Measurements from ENCODE around the gene RPAP3.
A peak's percentile ranks its signal among the peaks of the same experiment; 100 is the strongest.
"Not testable (repeated sequence)": the region's sequence is repeated elsewhere in the genome, so short reads cannot be mapped to it uniquely, and the experiment has no call there.

RPAP3 gene

DNA sequence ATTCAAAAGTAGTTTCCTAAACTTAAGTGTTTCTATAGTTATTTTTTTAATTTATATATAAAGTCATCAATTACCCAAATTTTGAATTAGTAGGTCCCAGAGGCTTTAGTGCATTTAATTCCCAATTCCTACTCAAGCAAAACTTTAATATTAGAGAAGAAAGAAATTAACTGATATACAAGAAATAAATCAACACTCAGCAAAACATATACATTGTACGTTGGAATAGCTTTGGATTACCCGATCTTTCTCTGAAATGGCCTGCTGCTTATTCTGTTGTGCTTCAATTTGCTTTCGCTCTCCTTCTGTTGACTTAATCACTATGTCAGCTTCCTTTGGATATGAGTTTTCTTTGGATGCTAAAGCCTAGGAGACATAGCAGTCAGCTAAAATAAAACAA, 18.2 kb downstream of the RPAP3 start:
- peaks cover 23% of the 10 kb centered on the region for H3K36me3 ChIP-seq

DNA sequence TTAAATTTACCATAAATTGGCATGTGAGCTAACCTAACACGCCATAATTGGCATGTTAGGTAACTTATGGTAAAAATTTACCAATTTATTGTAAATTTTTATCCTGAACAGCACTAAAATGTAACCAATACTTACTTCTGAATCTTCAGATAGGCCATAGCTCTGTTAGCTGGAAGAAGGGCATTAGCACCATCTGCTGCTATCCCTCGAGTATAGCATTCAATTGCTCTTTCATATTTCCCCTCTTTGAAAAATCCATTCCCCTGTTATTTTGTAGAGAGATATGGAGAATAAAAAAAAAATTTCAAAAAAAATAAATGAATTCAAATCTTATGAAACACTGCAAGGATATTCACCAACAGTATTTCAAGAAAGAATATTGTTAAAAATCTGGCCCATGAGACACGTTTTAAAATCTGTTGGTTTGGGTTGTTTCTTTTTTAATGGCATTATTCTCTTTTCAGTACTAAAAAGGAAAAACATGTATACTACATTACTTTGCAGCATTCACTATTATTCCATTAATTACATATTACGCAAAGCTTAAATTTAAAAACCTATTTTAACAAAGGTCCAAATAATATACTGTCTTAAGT, 19.1 kb downstream of the RPAP3 start:
- Histone ChIP-seq H3K36me3 (peaks cover 18% of the 10 kb centered on the region), H3K27me3 (ENCODE audit: insufficient read depth, low read depth, severe bottlenecking) (no peaks in the 10 kb centered on the region)
- no peak for DNase-seq

More for the DNA sequence above, 18.2 kb downstream of the RPAP3 start:
- TF ChIP-seq, protein P1, sequence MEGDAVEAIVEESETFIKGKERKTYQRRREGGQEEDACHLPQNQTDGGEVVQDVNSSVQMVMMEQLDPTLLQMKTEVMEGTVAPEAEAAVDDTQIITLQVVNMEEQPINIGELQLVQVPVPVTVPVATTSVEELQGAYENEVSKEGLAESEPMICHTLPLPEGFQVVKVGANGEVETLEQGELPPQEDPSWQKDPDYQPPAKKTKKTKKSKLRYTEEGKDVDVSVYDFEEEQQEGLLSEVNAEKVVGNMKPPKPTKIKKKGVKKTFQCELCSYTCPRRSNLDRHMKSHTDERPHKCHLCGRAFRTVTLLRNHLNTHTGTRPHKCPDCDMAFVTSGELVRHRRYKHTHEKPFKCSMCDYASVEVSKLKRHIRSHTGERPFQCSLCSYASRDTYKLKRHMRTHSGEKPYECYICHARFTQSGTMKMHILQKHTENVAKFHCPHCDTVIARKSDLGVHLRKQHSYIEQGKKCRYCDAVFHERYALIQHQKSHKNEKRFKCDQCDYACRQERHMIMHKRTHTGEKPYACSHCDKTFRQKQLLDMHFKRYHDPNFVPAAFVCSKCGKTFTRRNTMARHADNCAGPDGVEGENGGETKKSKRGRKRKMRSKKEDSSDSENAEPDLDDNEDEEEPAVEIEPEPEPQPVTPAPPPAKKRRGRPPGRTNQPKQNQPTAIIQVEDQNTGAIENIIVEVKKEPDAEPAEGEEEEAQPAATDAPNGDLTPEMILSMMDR (IDR thresholded peaks at IDR 0.05; ENCODE audit: low read depth, low read length): no peak
- no peak for DNase-seq
- no peak overlapping the region for H3K27ac ChIP-seq
- H3K27me3 ChIP-seq (ENCODE audit: insufficient read depth, low read depth, severe bottlenecking): no peaks in the 10 kb centered on the region
- H3K4me3 ChIP-seq (ENCODE audit: low read depth, low read length): no peak overlapping the region
- no peaks in the 10 kb centered on the region for H3K9me3 ChIP-seq (ENCODE audit: severe bottlenecking)

GRCh38 chr12:47679785-47680184, 26.0 kb downstream of the RPAP3 start:
- Histone ChIP-seq H3K36me3 (peaks cover 25% of the 10 kb centered on the region), H3K9me3 (ENCODE audit: severe bottlenecking) (no peaks in the 10 kb centered on the region), H3K27ac (no peak overlapping the region), H3K4me3 (ENCODE audit: low read depth, low read length) (no peak overlapping the region), H3K27me3 (ENCODE audit: insufficient read depth, low read depth, severe bottlenecking) (no peaks in the 10 kb centered on the region)
- TF ChIP-seq, protein P1 (IDR thresholded peaks at IDR 0.05; ENCODE audit: low read depth, low read length): no peak
- DNase-seq: no peak

More for the DNA sequence above, 19.1 kb downstream of the RPAP3 start:
- Histone ChIP-seq H3K27ac (no peak overlapping the region), H3K9me3 (ENCODE audit: severe bottlenecking) (no peaks in the 10 kb centered on the region), H3K4me3 (ENCODE audit: low read depth, low read length) (no peak overlapping the region)
- TF ChIP-seq, protein P1 (IDR thresholded peaks at IDR 0.05; ENCODE audit: low read depth, low read length): peak; percentile 49; the same call in 1 of the 2 replicates

DNA sequence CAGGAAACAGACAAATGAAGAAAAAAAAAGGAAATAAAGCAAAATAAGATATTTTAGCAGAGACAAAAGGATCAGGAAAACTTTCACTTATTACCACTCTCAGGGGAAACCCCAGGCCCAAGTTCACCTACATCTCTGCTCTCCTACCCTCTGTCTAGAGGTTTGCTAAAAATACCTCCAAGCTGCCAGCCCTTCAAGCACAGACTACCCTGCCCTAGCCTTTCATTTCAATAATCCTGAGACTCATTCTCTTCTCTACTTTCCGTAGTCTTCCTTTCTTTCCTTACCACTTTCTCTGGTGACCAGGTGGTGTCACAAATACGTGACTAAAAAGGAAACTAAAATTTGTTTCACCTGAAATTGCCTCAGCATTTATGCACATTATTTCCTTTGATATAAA, 33.8 kb downstream of the RPAP3 start:
- no peaks in the 10 kb centered on the region for H3K9me3 ChIP-seq (ENCODE audit: severe bottlenecking)
- H3K36me3 ChIP-seq: peaks cover 23% of the 10 kb centered on the region
- no peak overlapping the region for H3K4me3 ChIP-seq (ENCODE audit: low read depth, low read length)
- no peak overlapping the region for H3K27ac ChIP-seq
- H3K27me3 ChIP-seq (ENCODE audit: insufficient read depth, low read depth, severe bottlenecking): no peaks in the 10 kb centered on the region
- DNase-seq: no peak
- TF ChIP-seq, protein P1 (IDR thresholded peaks at IDR 0.05; ENCODE audit: low read depth, low read length): no peak

DNA sequence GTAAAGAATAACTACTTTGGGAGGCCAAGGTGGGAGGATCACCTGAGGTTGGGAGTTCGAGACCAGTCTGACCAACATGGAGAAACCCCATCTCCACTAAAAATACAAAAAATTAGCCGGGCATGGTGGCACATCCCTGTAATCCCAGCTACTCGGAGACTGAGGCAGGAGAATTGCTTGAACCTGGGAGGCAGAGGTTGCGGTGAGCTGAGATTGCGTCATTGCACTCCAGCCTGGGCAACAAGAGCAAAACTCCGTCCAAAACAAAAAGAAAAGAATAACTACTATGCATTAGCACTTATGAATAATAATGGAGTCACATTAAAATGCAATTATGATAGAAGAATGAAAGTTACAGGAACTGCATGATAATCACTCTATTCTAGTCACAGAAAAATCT, 37.9 kb downstream of the RPAP3 start:
- not testable (repeated sequence) for H3K4me3 ChIP-seq (ENCODE audit: low read depth, low read length); H3K27me3 ChIP-seq (ENCODE audit: insufficient read depth, low read depth, severe bottlenecking); DNase-seq; H3K27ac ChIP-seq; H3K9me3 ChIP-seq (ENCODE audit: severe bottlenecking)
- peaks cover 41% of the 10 kb centered on the region for H3K36me3 ChIP-seq

GRCh38 chr12:47652521-47653234, 53.2 kb downstream of the RPAP3 start:
- TF ChIP-seq, protein P1 (IDR thresholded peaks at IDR 0.05; ENCODE audit: low read depth, low read length): no peak
- Histone ChIP-seq H3K27me3 (ENCODE audit: insufficient read depth, low read depth, severe bottlenecking) (no peaks in the 10 kb centered on the region), H3K9me3 (ENCODE audit: severe bottlenecking) (no peaks in the 10 kb centered on the region), H3K27ac (no peak overlapping the region), H3K4me3 (ENCODE audit: low read depth, low read length) (no peak overlapping the region), H3K36me3 (no peaks in the 10 kb centered on the region)
- DNase-seq: no peak

Measured in WERI-Rb-1 (cell line).